HT1080 (cell line): ENCODE measurements around the gene LGALSL. TPM values are rescaled to one million over a fixed set of nuclear protein-coding genes. Genes with fewer than 3 reads are reported as not detected.

Source experiments
- DNase-seq: peaks from one replicate; pipeline ENCODE4 v3.0.0-alpha.2; 2015; ENCODE audit warnings: low read depth
- total RNA-seq: library from RNA; depleted of rRNA; stranded (reverse); fragments of >200 nt; shearing (Covaris generic); gene quantifications from 2 replicates; pipeline ENCODE4 v1.2.3, GENCODE V29; 2014; rRNA removed

Gene LGALSL
- total RNA-seq, 1 experiment from 2014 or later = 3.0 TPM

- no peak for DNase-seq
These were observed 38.3 kb downstream of the LGALSL start for GRCh38 chr2:64492272-64492671.

- no peak for DNase-seq
These were observed 38.9 kb downstream of the LGALSL start for GRCh38 chr2:64492821-64493220.

GRCh38 chr2:64493788-64494187, 39.8 kb downstream of the LGALSL start:
- DNase-seq = no peak

GRCh38 chr2:64498438-64498837, 44.5 kb downstream of the LGALSL start:
- DNase-seq = no peak

GRCh38 chr2:64500549-64500948, 46.6 kb downstream of the LGALSL start:
- DNase-seq = no peak

- no peak for DNase-seq
These were observed 48.0 kb downstream of the LGALSL start for GRCh38 chr2:64501946-64502345.

GRCh38 chr2:64502860-64503259, 48.9 kb downstream of the LGALSL start:
- DNase-seq = no peak

- DNase-seq = no peak
These were observed 51.1 kb downstream of the LGALSL start for GRCh38 chr2:64504774-64505720.

DNA sequence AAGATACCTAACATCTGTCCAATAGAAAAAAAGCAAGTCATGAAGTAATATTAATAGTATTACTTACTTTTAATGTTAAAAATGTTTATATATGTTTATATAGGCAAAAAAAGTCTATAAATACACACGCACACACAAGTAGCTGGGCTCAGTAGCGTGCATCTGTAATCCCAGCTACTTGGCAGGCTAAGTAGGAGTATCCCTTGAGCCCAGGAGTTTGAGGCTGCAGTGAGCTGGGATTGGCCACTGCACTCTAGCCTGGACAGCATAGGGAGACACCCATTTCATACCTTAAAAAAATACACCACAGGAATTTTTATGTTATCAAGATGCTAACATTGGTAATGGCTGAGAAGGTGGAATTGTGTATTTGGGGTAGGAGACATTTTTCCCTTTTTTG, 52.7 kb downstream of the LGALSL start:
- no peak for DNase-seq

Other genes with a start within 250 kb of the LGALSL start
- 12.8 and 15.4 TPM in 2 replicates for gene AFTPH, start 70.2 kb downstream of the LGALSL start, total RNA-seq
- 4.8 and 6.6 TPM in 2 replicates for gene SERTAD2, start 199.8 kb downstream of the LGALSL start, total RNA-seq